D721Med (cell line): ENCODE results near the gene ADGRA1.

Experiments
- DNase-seq: peaks from one replicate; pipeline ENCODE4 v3.0.0; 2011; ENCODE audit warnings: low spot score; ENCODE audit not compliant: insufficient read length
- FAIRE-seq: peaks from 2 replicates; lab custom pipeline; 2011; peaks lifted over from hg19 to GRCh38; lab: Jason Lieb, UNC
- CTCF ChIP-seq: IDR thresholded peaks from 2 replicates; pipeline ENCODE4 v1.5.1; 2012; ENCODE audit warnings: mild to moderate bottlenecking, control low read depth; ENCODE audit not compliant: insufficient read depth; ENCODE audit errors: missing control alignments

ADGRA1 gene

GRCh38 chr10:133088179-133088955, 643 bp downstream of the ADGRA1 start:
- DNase-seq (no peak), FAIRE-seq (no peak)
- TF ChIP-seq CTCF: no peak

GRCh38 chr10:133088956-133089800, 1.5 kb downstream of the ADGRA1 start:
- DNase-seq (no peak), FAIRE-seq (no peak)
- no peak for TF ChIP-seq CTCF

GRCh38 chr10:133090101-133090500, 2.4 kb downstream of the ADGRA1 start:
- DNase-seq: no peak
- no peak for FAIRE-seq
- no peak for TF ChIP-seq CTCF

GRCh38 chr10:133090654-133091053, 2.9 kb downstream of the ADGRA1 start:
- TF ChIP-seq CTCF: no peak
- FAIRE-seq (no peak), DNase-seq (no peak)

- TF ChIP-seq CTCF: no peak
- DNase-seq (no peak), FAIRE-seq (no peak)
Measured at GRCh38 chr10:133091316-133091715, 3.6 kb downstream of the ADGRA1 start.

GRCh38 chr10:133093291-133093690, 5.6 kb downstream of the ADGRA1 start:
- FAIRE-seq (no peak), DNase-seq (no peak)
- no peak for TF ChIP-seq CTCF
